ENCODE measurements around the gene ZBTB43.

The ZBTB43 gene

DNA sequence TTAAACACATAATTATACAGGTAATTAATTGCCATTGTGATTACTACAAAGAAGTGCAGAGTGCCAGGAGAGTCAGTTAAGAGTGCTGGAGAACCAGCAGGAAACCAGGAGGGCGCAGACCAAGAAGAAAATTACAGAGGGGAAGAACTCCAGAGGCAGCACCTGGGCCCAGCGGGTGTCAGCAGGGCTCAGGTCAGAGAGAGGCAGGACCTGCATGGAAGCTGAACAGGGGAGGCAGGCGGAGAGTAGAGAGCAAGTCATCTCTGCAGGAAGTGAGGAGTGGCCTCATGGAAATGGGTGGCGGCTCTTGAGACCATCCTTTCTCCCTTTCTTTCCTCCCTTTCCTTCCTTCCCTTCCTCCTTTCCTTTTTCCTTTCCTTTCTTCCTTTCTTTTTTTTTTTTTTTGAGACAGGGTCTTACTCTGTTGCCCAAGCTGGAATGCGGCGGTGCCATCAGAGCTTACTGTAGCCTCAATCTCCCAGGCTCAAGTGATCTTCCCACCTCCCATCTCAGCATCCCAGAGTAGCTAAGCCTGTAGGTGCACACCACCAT is 51.6 kb downstream of the ZBTB43 start:
- no peak for DNase-seq (ENCODE audit: low read depth in 1 of 2, low spot score in 1 of 2)

GRCh38 chr9:126857261-126857960 is 52.6 kb downstream of the ZBTB43 start:
- DNase-seq (ENCODE audit: low read depth in 1 of 2, low spot score in 1 of 2): no peak

DNA sequence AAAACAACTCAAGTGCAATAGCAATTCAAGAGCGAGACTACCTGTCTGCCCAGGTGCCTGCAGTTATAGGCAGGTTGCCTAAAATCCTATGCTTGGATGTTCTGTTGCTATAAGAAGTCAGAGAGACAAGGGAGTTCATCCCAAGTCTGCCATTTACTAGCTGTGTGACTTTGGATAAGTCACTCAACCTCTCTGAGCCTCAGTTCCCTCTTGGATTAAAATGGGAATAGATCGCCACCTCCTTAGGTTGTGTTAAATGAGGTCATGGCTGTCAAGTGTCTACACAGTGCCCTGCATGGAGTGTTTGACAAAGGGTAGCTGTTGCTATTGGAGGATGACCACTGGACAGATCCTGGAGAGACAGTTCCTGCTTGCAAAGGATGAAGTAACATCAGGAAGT is 54.3 kb downstream of the ZBTB43 start:
- no peak for DNase-seq (ENCODE audit: low read depth in 1 of 2, low spot score in 1 of 2)

- peak; percentile 59 to 73 for DNase-seq (ENCODE audit: low read depth in 1 of 2, low spot score in 1 of 2)
These were observed 55.4 kb downstream of the ZBTB43 start, which contains the start of gene ZBTB34 for GRCh38 chr9:126860077-126860756. TSS of gene ZBTB34 (plus strand) at chr9:126860639. CDS start at chr9:126879400, 18,761 bp downstream.

GRCh38 chr9:126860757-126861466 is 56.1 kb downstream of the ZBTB43 start:
- DNase-seq (ENCODE audit: low read depth in 1 of 2, low spot score in 1 of 2): no peak

DNA sequence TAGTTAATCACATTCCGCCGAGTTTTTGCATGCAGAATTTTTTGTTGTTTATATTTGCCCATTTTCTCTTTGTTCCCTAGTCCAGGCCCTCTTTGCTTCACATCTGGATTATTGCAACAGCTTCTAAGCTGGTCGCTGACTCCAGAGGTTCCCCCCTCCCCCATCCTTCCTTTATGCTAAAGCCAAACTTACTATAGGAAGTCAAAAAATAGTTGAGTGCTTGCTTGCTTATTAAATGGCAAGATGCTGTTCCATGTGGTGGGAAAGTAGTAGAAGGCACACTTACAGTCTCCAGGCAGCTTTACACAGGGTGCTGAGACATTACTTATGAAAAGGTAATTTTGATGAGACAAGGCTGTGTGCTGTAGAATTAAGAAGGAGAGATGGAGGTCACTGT is 56.9 kb downstream of the ZBTB43 start:
- no peak for DNase-seq (ENCODE audit: low read depth in 1 of 2, low spot score in 1 of 2)

- DNase-seq (ENCODE audit: low read depth in 1 of 2, low spot score in 1 of 2): no peak
These were observed 57.4 kb downstream of the ZBTB43 start for GRCh38 chr9:126862104-126862761.

DNA sequence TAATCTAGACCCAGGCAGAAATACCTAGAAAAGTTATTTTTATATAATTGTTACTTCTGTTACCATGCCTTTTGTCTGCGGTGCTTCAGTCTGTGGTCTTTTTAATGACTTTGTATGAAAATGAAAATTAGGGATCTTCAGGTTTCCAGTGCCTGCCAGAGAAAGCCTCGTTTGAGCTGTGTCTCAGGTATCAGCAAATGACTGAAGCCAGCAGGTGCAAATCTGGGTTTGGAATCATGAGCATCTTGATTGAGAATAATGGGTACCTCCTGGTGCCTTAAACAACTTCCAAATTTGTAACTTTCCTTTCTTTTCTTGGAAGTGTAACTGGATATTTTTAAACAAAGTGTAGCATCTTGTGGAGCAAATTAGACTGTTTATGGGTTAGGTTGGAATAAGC is 59.9 kb downstream of the ZBTB43 start:
- DNase-seq (ENCODE audit: low read depth in 1 of 2, low spot score in 1 of 2): no peak

DNA sequence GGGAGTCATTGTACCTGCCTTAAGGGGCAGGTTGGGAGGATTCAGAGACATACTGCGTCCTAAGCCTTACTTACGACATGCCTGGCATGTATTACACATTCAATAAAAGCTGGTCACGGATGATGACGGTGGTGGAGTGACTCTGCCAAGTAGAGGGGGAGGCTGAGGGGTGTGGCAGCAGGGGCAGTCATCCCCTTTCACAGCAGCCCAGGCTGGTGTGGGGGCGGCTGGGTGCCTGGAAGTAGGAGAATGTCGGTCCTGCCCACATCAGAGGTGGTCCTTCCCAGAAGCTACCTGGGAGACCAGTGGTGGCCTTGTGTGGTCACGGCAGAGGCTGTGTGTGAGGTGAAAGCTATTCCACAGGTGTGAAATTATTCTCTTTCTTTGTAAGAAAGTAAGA is 64.5 kb downstream of the ZBTB43 start:
- no peak for DNase-seq (ENCODE audit: low read depth in 1 of 2, low spot score in 1 of 2)

- no peak for DNase-seq (ENCODE audit: low read depth in 1 of 2, low spot score in 1 of 2)
These were observed 67.7 kb downstream of the ZBTB43 start for GRCh38 chr9:126872516-126872915.

GRCh38 chr9:126874546-126875314 is 69.9 kb downstream of the ZBTB43 start:
- no peak for DNase-seq (ENCODE audit: low read depth in 1 of 2, low spot score in 1 of 2)

DNA sequence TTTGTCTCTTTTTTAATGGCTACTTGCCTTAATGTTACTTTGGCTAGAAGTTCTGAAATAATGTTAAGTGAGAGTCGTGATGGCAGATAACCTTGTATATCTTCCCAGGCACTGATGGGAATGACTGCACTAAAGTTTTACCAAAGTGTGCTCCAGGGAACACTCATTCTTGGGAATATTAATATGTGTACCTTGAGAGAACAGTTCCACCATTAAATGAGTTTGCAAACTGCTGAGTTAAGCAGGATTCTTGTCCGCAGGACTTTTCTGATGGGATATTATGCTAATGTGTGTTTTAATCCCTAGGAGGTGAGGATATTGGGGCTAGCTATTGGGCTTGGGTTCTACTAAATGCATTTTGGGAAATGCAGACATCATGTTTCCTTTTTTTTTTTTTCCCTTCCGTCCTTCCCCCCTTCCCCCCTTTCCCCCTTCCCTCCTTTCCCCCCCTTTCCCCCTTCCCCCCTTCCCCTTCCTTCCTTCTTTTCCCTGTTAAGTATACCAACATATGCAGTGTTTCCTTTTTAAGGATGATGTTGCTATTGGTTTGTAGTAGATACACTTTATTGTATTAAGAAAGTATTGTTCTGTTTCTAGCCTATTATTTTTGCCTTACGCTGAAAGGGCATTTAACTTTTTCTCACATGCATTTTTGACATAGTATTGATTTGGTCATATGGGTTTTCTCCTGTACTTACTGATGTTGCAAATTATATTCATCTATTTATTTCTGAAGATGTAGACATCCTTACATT is 71.1 kb downstream of the ZBTB43 start:
- no peak for DNase-seq (ENCODE audit: low read depth in 1 of 2, low spot score in 1 of 2)

DNA sequence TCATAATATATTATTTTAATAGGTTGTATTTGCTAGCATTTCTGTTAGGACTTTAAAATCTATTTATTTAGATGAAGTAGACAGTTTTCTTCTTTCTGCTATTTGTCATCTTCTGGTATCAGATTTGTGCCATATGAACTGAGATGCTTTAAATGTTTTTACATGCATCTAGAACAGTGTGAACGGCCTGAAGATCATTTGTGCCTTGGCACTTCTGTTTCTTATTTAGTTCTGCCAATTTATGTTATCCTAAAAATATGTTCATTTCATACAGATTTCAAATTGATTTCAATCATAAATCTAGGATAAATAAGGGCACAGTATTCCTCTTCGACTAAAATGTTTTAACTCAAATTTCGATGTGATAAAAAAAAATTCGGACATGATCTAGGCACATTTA is 71.7 kb downstream of the ZBTB43 start:
- no peak for DNase-seq (ENCODE audit: low read depth in 1 of 2, low spot score in 1 of 2)

DNA sequence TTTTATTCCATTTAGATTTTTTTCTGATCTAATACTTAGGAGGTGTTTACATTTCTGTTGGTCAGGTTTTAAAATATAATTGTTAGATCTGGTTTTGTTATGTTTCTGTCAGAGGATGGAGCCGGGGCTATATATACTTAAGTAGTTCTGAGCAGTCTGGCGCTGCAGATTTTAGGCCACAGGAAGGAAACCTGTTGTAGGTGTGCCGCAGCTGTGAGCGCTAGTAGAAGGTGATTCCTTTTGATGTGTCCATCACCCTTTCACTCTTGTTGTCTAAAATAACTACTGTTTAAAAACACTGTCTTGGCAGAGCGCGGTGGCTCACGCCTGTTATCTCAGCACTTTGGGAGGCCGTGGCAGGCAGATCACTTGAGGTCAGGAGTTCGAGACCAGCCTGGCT is 72.6 kb downstream of the ZBTB43 start:
- no peak for DNase-seq (ENCODE audit: low read depth in 1 of 2, low spot score in 1 of 2)

DNA sequence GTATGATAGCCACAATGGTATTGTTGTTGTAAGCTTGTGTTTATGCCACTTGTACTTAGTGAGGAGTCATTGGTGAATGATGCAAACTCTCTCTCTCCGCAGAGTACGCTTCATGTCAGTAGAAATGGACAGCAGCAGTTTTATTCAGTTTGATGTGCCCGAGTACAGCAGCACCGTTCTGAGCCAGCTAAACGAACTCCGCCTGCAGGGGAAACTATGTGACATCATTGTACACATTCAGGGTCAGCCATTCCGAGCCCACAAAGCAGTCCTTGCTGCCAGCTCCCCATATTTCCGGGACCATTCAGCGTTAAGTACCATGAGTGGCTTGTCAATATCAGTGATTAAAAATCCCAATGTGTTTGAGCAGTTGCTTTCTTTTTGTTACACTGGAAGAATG is 74.4 kb downstream of the ZBTB43 start:
- DNase-seq (ENCODE audit: low read depth in 1 of 2, low spot score in 1 of 2): no peak

DNA sequence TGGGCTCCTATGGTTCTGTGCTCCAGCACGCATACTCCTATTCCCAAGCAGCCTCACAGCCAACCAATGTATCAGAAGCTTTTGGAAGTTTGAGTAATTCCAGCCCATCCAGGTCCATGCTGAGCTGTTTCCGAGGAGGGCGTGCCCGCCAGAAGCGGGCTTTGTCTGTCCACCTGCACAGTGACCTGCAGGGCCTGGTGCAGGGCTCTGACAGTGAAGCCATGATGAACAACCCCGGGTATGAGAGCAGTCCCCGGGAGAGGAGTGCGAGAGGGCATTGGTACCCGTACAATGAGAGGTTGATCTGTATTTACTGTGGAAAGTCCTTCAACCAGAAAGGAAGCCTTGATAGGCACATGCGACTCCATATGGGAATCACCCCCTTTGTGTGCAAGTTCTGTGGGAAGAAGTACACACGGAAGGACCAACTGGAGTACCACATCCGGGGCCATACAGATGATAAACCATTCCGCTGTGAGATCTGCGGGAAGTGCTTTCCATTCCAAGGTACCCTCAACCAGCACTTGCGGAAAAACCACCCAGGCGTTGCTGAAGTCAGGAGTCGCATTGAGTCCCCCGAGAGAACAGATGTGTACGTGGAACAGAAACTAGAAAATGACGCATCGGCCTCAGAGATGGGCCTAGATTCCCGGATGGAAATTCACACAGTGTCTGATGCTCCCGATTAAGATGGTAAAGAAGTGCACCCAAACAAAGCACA is 75.5 kb downstream of the ZBTB43 start:
- DNase-seq (ENCODE audit: low read depth in 1 of 2, low spot score in 1 of 2): no peak

GRCh38 chr9:126880947-126881332 is 76.1 kb downstream of the ZBTB43 start:
- DNase-seq (ENCODE audit: low read depth in 1 of 2, low spot score in 1 of 2): no peak

DNA sequence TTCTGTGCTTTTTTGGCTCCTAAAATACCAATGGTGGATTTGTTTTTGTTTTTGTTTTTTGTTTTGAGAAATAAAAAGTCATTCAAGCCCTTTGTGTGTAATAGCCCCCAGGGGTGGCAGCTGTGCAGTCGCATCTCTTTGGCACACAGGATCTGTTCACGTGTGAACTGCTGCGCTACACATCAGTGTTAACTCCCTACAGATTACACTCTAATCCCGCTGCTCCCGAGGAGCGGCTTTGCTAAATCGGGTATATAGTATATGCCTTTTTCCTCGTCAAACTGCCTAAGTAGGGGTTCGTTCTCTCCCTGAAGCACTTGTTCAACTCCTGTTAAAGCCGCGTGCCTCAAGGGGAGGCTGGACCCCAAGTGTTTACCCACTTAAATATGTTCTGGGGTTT is 77.9 kb downstream of the ZBTB43 start:
- DNase-seq (ENCODE audit: low read depth in 1 of 2, low spot score in 1 of 2): no peak

- no peak for DNase-seq (ENCODE audit: low read depth in 1 of 2, low spot score in 1 of 2)
These were observed 78.8 kb downstream of the ZBTB43 start for GRCh38 chr9:126883636-126884035.
